GM21619 (cell line): Measurements from ENCODE around the gene FGF9.

Source experiments
- ATAC-seq: cut with Tn5 transposase; IDR thresholded peaks from one replicate; pipeline ENCODE4 v1.9.1; 2021; ENCODE audit not compliant: unreplicated experiment

The FGF9 gene

DNA sequence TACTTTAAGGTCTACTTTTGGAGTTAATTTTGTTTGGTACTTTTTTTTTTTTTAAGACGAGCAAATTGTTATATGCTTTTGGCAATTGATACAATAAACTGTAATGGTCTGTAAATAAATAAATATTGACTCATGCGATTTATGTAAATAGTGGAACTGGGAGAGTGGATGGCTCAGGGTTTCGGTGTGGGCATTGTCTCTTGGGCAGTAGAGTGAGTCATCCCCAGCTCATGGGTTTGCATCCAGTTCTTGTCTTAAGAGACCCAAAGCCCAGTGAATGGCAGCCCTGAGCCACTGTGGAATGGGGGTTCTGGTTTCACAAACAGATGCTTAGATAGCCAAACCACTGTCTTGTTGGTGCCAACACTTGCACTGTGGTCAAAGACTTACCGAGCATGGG is 33.0 kb downstream of the FGF9 start:
- ATAC-seq = no peak

DNA sequence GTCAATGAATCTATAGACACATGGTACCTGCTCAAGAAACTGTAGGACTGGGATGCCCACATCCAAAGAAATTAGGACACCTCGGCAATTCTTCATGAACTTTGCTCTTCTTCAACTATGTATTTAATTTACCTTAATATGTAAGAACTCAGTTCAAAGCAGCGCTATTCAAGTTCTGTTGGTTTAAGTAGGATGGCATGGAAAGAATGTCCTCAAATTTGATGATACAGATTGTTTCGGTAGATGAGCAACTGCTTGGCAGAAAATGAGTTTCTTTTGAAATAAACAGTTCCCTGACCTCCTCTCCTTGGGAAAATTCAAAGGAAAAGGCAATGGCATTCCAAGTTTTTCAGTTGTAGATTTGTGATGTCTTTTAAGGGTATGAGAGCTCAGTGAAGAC is 36.7 kb downstream of the FGF9 start:
- ATAC-seq = no peak

DNA sequence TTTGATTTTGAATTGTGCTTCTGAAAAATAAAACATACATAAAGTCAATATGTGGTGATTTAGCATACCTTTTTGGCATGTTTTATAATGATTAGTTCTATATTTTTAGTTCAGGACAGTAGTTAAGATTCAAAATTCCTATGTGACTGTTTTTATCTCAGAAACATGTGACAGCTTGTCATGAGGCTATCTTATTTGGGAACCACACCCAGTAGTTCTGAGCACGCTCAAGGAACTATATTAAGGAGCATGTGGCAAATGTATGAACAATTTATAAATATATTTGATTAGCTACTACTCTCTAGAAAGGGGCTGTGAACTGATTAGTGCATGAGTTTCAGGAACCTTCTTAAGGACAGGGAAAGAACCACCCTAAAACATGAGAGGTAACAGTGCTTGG is 38.8 kb downstream of the FGF9 start:
- ATAC-seq = no peak

DNA sequence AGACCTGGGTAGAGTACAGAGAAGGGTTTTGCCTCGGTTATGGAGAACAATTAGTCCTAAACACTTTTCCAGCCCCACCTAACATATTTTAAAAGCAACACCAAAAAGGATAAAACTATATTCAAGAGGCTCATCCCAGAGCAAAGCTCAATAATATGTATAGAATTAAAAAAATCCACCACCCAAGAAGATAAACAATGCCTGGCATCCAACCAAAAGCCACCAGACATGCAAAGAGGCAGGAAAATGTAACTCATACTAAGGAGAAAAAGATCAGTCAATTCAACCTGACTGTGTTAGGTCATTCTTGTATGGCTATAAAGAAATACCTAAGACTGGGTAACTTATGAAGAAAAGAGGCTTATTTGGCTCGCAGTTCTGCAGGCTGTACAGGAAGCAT is 39.3 kb downstream of the FGF9 start:
- ATAC-seq = no peak

DNA sequence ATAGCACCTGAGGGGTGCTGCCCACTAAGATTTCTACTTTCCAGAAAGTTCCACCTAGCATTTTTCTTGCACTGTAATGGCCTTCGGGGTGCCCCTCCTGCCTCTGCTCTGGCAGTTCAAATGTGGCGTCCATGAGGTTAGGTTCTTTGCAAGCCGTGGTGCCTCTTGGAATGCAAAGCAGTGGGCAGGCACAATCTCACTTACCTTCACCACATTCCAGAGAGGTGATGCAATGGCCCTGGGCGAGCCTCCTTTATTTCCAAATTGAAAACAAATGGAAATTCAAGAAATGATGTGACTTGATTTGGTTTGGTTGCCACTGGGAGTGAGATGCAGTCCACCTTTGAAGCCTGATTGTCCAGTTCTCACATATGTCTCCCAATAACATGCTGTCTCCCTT is 46.9 kb downstream of the FGF9 start:
- ATAC-seq = no peak

DNA sequence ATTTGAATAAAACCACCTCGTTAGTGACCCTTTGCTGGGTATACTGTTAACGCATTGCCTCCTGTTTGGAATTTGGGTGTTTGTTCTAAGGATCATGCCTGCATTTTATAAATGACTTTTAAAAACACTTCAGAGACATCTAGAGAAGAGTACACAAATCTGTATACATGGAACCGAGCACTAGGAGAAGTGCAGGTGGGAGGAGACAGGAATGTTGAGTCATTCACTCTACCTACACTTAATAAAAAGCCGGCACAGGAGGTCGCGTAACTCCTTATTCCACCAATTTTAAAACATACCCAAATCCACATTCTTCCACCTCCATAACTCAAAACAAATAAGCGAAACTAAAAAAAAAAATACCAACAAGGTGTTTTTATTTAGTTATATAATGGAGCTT is 48.6 kb downstream of the FGF9 start:
- no peak for ATAC-seq

DNA sequence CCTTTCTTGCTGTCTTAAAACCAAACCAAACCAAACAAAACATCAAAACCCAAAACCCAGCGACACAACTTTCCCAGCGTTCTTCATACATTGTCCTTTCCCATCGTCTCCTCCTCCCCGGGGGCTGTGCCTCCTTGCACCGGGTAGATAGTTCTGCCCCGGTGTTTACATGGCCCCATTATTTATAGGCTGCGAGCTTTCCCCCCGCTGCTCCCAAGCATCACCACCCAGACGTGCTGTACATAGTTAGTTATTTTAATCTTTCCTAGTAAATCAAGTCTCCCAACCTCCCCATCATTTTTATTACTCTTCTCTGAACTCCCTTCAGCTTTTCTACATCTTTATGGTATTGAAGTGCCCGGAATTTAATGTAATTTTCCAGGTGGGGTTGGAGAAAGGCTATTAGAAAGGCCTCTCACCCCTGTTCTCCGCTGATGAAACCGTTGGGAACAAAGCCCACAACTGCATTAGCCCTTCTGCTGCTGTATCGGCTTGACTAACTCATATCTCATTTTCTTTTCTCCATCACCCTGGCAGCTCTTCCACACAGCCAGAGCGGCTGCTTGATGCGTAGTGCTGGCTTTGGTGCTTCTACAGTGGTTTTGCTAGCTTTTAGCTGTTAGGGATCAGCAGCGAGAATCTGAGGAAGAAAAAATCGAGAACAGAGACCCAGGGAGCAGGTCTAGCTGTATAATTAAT is 53.1 kb downstream of the FGF9 start:
- ATAC-seq = no peak

DNA sequence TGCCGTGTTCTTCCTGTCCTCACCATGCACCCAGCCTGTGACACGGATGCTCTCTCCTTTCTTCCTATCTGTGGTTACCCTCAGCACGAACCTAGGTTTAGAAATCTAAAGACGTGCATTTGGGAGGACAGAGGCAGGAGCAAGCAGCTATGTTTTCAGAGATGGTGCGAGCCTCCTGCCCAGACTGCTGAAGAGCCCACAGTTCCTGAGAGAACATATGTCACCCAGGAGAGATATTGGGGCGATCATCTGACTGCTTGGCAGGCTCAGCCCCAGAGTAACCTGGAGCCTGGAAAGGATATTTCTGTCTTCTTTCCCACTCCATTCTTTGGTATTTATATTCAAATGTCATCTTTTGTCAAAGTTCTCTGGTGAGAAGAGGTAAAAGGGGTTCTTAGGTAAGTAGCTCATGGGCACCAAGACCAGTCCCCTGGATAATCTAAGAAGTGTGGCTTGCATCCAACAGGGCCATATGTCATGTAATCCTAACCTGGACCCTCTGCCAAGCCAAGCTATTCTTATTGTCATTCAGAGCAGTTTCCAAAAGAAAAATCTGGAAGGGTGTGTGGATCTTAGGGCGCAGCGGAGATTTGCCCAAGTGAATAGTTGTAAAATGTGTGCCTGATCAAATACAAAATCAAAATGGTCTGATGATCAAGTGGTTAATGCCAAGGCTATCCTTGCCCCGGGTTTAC is 59.5 kb downstream of the FGF9 start:
- ATAC-seq = no peak

DNA sequence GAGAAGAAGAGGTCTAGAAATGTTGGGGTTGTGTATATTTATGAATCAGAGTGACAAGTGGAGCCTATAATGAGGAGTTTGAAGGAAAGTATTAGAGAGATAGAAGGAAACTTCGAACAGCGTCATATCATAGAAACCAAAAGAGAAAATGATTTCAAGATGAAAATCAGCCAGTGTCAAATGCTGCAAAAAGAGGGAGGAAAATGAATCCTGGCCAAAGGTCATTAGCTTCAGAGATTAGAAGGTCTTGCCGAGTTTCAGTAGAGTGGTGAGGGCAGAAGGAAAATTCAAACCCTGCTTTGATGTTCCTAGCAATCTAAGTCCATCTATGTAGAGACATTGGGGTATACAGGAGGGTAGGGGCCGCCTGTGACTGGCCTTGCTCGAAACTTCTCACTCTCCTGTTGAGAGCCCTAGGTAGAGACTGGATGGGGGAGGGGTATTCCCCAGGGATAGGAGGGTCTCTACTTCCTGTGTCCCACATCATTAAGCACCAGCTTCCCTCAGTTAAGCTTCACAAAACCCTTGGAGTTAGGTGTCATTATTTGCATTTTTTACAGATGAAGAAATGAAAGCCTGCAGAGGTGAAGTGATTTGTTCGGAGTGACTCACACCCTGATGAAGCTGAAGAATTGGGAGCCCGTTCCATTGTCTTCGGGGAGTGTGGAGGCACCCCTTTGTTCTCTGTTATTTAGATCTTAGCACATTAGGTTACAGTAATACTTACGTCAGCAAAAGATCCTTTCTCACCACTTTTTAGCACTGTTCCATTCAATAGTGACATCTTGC is 62.8 kb downstream of the FGF9 start:
- no peak for ATAC-seq

DNA sequence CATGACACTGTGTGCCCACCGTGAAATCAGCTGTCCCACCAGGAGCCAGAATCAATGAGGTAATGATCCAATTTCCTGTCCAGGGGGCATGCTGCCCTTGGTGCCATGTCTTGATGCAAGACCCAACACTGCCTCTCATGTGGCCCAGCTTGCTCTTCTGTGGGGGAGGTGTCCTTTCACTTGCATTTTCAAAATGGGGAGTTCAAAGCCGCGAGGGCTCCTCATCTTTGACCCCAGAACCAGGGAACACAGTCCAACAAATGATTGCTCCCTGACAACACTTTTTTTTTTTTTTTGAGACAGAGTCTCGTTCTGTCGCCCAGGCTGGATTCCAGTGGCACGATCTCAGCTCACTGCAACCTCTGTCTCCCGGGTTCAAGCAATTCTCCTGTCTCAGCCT is 64.1 kb downstream of the FGF9 start:
- no peak for ATAC-seq

DNA sequence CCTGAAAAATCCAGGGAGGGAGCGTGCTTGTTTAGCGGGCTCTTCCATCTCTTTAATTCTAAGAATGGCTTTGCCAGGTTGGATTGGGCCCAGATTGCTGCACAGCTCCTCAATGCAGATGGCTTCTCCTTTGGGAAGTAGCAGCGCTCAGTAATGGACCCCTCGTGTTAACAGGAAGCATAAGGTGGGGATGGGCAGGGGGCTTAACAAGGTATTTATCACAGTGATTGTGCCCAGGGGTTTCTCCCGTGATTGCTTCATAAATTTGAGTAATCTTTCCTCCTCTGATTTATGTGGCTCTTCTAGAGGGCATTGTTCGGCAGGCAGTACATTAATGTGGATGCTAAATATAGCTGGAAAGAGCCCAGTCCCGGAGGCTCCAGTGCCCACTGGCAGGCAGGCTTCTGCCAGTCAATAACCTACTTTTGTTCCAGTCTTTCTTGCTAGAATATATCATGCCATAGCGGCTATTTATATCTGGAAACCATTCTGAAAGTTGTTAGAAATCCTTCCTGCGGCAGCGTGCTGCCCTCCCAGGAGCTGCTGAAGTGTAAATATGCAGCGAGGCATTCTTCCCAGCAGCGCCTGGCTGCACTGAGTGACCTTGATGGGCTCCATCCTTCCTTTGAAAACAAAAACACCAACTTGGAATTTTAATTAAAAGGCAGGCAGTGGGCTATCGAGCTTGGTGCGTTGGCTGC is 65.0 kb downstream of the FGF9 start:
- no peak for ATAC-seq

DNA sequence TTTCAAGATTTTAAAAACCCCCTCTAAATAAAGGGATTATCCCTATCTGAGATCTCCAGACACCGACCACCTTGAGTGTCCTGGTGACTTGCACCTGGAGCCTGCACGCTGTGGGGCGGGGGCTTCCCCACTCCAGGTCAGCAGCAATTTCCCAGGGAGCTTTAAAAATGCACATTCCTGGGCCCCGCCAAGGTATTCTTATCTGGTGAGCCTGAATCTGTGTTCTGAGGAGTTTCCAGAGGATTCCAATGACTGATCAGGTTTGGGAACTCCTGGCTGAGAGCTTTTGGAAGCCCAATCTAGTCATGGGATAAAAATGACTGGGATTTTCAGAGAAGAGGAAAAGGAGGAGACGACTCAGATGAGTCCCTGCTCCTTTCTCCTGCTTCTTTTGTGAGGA is 66.1 kb downstream of the FGF9 start:
- no peak for ATAC-seq

DNA sequence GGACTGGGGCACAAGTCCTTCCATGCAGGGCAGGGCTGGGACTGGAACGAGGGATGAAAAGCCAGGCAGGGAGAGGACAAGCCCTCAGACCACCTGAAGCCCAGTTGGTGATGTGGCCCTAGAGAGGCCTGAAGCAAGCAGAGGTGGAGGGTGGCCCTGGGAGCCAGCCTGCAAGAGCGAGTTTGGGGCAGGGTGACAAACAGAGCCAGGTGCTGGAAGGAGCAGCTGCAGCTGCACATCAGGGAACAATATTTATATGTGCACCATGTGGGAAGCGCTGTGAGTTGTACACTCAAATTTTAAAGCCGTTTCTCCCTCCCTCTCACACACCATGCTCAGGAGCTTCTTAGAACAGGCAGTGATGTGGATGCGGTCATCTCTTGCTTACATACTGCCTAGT is 67.8 kb downstream of the FGF9 start:
- no peak for ATAC-seq

DNA sequence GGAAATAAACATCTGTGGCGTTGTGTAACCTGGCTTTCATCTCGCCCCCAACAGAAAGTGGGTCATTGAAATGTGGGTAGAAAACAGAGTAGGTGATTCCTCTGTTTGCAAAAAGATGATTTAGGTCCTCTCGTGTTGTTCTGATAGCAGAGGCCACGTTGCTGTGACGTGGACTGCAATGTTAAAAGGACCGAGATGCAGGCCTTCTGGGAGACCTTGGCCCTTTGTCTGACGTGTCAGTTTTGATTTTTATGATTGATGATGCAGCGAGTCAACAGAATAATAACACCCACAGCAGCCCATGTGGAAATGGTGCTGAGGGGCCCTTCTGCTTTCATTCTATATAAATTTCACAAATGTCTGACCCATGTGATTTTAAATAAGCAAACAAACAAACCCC is 68.9 kb downstream of the FGF9 start:
- no peak for ATAC-seq

DNA sequence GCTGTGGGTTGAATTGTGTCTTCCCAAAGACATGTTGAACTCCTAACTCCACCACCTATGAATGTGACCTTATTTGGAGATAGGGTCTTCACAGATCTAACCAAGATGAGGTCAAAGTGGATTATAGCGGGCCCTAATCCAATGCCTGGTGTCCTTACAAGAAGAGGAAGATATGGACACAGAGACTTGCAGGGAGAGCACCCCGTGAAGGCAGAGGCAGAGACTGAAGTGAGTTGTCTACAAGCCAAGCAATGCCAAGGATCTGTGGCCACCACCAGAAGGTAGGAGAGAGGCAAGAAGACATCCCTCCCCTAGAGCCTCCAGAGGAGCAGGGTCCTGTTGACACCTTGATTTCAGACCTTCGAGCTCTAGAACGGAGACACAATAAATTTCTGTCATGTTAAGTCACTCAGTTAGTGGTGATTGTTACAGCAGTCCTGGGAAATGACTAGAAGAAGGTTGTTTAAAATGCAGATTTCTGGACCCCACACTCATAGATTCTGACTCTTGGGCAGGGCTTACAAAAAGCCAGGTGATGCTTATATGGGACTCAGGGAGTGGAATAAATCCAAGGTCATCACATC is 70.6 kb downstream of the FGF9 start:
- no peak for ATAC-seq

DNA sequence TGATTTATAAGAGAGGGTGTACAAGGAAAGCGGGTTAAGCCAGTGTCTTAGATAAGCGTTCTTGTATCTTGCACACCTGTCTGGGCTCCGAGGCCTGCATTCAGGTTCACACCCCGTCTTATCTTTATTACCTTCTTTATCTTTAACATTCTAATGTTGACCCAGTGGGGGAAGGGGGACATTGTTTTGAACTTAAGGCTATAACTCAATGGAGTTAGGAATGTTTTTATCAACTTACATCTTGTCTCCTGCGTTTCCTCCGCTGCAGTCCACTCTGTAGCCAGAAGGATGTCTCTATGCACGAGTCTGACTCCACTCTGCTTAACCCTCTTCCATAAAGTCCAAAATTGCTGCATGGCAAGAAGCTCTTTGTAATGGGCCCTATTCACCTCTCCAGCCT is 71.2 kb downstream of the FGF9 start:
- no peak for ATAC-seq

DNA sequence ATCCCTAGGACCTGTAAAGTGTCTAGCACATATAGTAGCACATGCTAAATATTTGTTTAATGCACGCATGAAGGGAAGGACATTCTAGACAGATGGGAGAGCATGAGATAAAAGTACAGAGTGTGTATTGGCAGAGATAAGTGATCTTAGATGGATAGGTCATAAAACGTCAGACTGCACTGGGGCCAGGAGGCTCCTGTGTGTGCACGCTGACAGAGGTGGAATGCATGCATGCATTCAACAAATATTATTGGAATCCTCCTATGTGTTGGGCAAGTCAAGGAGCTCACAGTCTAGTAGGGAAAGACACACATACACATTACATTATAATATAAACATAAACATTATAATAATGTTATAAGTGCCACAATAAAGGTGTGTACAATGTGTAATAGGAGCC is 73.3 kb downstream of the FGF9 start:
- ATAC-seq = no peak

DNA sequence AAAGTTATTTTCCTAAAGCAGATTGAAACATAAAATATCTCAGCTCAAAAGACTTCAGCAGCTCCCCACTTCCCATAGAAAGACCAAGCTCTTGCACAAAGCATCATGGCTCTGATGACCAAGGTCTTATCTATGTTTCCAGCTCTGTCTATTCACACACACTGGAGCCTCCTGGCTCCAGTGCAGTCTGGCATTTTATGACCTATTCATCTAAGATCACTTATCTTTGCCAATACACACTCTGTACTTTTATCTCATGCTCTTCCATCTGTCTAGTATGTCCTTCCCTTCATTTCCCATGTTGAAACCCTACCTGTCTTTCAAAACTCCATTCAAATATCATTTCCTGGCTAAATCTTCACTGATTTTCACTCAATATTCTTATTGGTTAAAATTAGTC is 74.4 kb downstream of the FGF9 start:
- no peak for ATAC-seq

DNA sequence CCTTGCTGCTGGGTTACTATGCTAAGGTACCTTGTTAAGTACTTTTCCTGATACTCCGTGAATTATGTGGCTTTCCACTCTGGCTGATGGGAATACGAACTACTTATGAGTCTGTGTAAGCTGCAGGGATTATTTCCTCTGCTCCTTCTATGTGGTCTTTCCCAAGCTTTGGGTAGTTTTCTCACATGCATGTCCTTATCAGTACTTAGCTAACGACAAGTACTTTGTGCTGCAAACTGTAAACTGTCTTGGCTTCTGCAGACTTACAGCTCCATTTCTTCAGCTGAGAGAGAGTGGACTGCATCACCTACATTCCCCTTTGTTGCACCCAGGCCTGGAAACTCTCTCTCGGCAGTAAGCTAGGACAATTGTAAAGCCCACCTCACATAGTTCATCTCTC is 76.6 kb downstream of the FGF9 start:
- ATAC-seq = no peak

DNA sequence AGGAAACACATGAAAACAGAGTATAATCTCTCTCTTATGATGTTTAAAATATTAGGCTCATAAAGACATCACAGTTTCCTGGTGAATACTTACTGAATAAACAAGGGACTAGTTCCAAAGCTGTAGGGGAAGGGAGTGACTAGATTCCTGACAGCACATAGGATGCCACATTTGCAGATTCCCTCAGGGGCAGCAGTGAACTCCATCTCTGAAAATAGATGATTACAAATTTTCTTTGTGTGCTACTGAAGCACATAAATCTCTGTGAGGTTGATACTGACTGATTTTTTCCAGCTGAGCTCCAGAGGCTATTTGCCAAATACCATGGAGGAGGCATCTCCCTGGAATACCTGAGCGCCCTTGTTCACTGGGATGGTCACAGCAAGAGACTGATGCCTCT is 77.3 kb downstream of the FGF9 start:
- ATAC-seq = no peak

DNA sequence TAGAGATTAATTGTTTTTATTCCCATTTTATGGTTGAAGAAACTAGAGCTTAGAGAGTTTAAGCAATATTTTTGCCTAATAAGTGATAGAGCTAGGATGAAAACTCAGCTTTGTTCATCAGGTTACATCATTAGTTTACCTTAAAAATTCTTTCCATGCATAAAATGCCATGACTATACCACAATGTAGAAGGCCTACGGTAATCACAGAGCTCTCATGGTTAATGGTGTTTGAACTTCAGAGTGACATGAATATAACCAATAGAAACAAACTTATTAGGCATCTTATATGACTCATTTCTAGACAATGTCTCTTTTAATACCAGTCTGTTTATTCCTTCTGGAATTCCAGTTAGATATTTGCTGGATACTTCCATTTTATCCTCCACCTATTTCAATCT is 78.5 kb downstream of the FGF9 start:
- no peak for ATAC-seq
